Left lung (tissue), 10 donors: ENCODE data around the gene LAPTM5. TPM values are rescaled to one million over a fixed set of nuclear protein-coding genes. Genes with fewer than 3 reads are reported as not detected.
A peak's percentile ranks its signal among the peaks of the same experiment; 100 is the strongest.

Experiments used
- ATAC-seq: fragments of 200-7000 bp; cut with Tn5 transposase; one replicate; pipeline ENCODE4 v1.9.1; 2020; ENCODE audit warnings: moderate library complexity
- DNase-seq, 4 donors: peaks; one replicate each; pipeline ENCODE4 v3.0.0-alpha.2; 2013 to 2020
- H3K27ac ChIP-seq, 2 donors: fragments of 200-600 bp; sonication (generic) in 1 of 2; one replicate each; pipeline versions ENCODE4 v1.5.0 to v1.8.0; 2020 to 2021
- H3K27me3 ChIP-seq, 2 donors: fragments of 200-600 bp; sonication (generic) in 1 of 2; one replicate each; pipeline versions ENCODE4 v1.5.0 to v1.8.0; 2020 to 2021
- H3K36me3 ChIP-seq, 2 donors: fragments of 200-600 bp; sonication (generic) in 1 of 2; one replicate each; pipeline versions ENCODE4 v1.5.0 to v1.8.0; 2020 to 2021
- H3K4me1 ChIP-seq, 2 donors: fragments of 200-600 bp; one replicate each; pipeline ENCODE4 v1.8.0; 2021
- H3K4me3 ChIP-seq, 2 donors: fragments of 200-600 bp; sonication (generic) in 1 of 2; one replicate each; pipeline versions ENCODE4 v1.5.0 to v1.8.0; 2020 to 2021; ENCODE audit warnings: mild to moderate bottlenecking in 1 of 2
- H3K9me3 ChIP-seq, 2 donors: fragments of 200-600 bp; sonication (generic) in 1 of 2; one replicate each; pipeline versions ENCODE4 v1.5.0 to v1.8.0; 2020 to 2021
- CTCF ChIP-seq, 2 donors: fragments of 200-600 bp; sonication (generic) in 1 of 2; IDR thresholded peaks; one replicate each; pipeline versions ENCODE4 v1.5.0 to v1.8.0; 2021; ENCODE audit warnings: antibody characterized with exemption in 2 of 2
- intact Hi-C, 2 donors: fragments of 100-400 bp; cut with DNase I; formaldehyde crosslinking; loops; one replicate each; pipeline versions ENCODE4 v1.11.2 to v1.14.2; 2022
- polyA plus RNA-seq, 6 donors: library from polyadenylated mRNA; unstranded; fragments of 120-200 nt; gene quantifications; one replicate each; pipeline ENCODE4 v1.2.1, GENCODE V29; 2013; ENCODE audit not compliant: insufficient read length in 6 of 6
- total RNA-seq, 2 donors: library from RNA; stranded (reverse); fragmentation: NEBNext Ultra II Directional; extraction: Animal tissue kit (Norgen Biotek cat#: 25700); gene quantifications; one replicate each; pipeline ENCODE4 v1.2.1, GENCODE V29; 2021
- donor health status: DM: no; HTN: yes; CAD: no.
- donor health status: DM: no; HTN: no; CAD: no.

LAPTM5 gene
- total and polyA plus RNA-seq, 8 donors: 23.0 to 513 (median 29.5) TPM

GRCh38 chr1:30721812-30722537, 35.6 kb downstream of the LAPTM5 start:
- H3K4me1 ChIP-seq: peaks cover 0 to 18% of the 10 kb centered on the region in 2 donors
- intact Hi-C loops: loop anchor here in 1 of 2 donors (10.0 kb wide), 1 partner anchor 53 kb away; no protein-coding TSS in a partner anchor
- ATAC-seq (no peak), DNase-seq (peak in 1 of 4 donors; percentile 43)
- no peaks in the 10 kb centered on the region for H3K9me3 ChIP-seq
- no peaks in the 10 kb centered on the region for H3K27me3 ChIP-seq
- no peak overlapping the region for H3K27ac ChIP-seq
- peaks cover 0 to 9% of the 10 kb centered on the region in 2 donors for H3K36me3 ChIP-seq
- no peak for TF ChIP-seq CTCF (IDR thresholded peaks at IDR 0.05)
- H3K4me3 ChIP-seq: no peak overlapping the region

- H3K27me3 ChIP-seq: no peaks in the 10 kb centered on the region
- peaks cover 0 to 8% of the 10 kb centered on the region in 2 donors for H3K36me3 ChIP-seq
- intact Hi-C loops: loop anchor here in 1 of 2 donors (10.0 kb wide), 1 partner anchor 53 kb away; no protein-coding TSS in a partner anchor
- ATAC-seq (no peak), DNase-seq (peak in 1 of 4 donors; percentile 74)
- H3K9me3 ChIP-seq: no peaks in the 10 kb centered on the region
- TF ChIP-seq CTCF (IDR thresholded peaks at IDR 0.05): no peak
- no peak overlapping the region for H3K4me3 ChIP-seq
- H3K4me1 ChIP-seq: peaks cover 0 to 18% of the 10 kb centered on the region in 2 donors
- H3K27ac ChIP-seq: no peak overlapping the region
These were observed 36.2 kb downstream of the LAPTM5 start for GRCh38 chr1:30721341-30721793.

- peaks cover 0 to 6% of the 10 kb centered on the region in 2 donors for H3K9me3 ChIP-seq
- no peak for ATAC-seq
- intact Hi-C loops: loop anchor here in 1 of 2 donors (10.0 kb wide), 1 partner anchor 54 kb away; no protein-coding TSS in a partner anchor
- no peak for TF ChIP-seq CTCF (IDR thresholded peaks at IDR 0.05)
- H3K27ac ChIP-seq: no peak overlapping the region
- no peaks in the 10 kb centered on the region for H3K27me3 ChIP-seq
- DNase-seq: peak in 1 of 4 donors; percentile 43
- H3K4me1 ChIP-seq: peaks cover 0 to 18% of the 10 kb centered on the region in 2 donors
- H3K4me3 ChIP-seq: no peak overlapping the region
- H3K36me3 ChIP-seq: peaks cover 0 to 4% of the 10 kb centered on the region in 2 donors
These were observed 37.0 kb downstream of the LAPTM5 start for GRCh38 chr1:30720271-30721223.

GRCh38 chr1:30719406-30720270, 37.9 kb downstream of the LAPTM5 start:
- Histone ChIP-seq H3K27me3 (no peaks in the 10 kb centered on the region), H3K9me3 (peaks cover 0 to 10% of the 10 kb centered on the region in 2 donors), H3K4me3 (peak overlapping the region in 1 of 2 donors; percentile 63), H3K36me3 (peaks cover 0 to 4% of the 10 kb centered on the region in 2 donors), H3K4me1 (peaks cover 0 to 18% of the 10 kb centered on the region in 2 donors), H3K27ac (peak overlapping the region; percentile 97 to 98)
- TF ChIP-seq CTCF (IDR thresholded peaks at IDR 0.05): no peak
- intact Hi-C loops: loop anchor here (2.0 to 10.0 kb wide), 2 partner anchors 55 to 59 kb away; no protein-coding TSS in a partner anchor
- no peak for ATAC-seq
- peak in 1 of 4 donors; percentile 51 for DNase-seq
